Kidney capillary endothelial cell (primary cell): ENCODE results near the gene HUWE1.
A peak's percentile ranks its signal among the peaks of the same experiment; 100 is the strongest.

ENCODE experiments used
- DNase-seq: peaks from one replicate; pipeline ENCODE4 v3.0.0-alpha.2; 2018; ENCODE audit warnings: low spot score

The HUWE1 gene

GRCh38 chrX:53621418-53621986 lies 65.0 kb downstream of the HUWE1 start:
- no peak for DNase-seq

- DNase-seq: no peak
Observed at GRCh38 chrX:53616946-53617345, 69.6 kb downstream of the HUWE1 start.

- peak; percentile 22 for DNase-seq
Observed at GRCh38 chrX:53606456-53606855, 80.1 kb downstream of the HUWE1 start.

- DNase-seq: no peak
Observed at GRCh38 chrX:53605004-53605403, 81.5 kb downstream of the HUWE1 start.

- peak; percentile 43 for DNase-seq
Observed at GRCh38 chrX:53599781-53600396, 86.6 kb downstream of the HUWE1 start.

GRCh38 chrX:53598169-53598568 lies 88.3 kb downstream of the HUWE1 start:
- DNase-seq: no peak

GRCh38 chrX:53595266-53595810 lies 91.2 kb downstream of the HUWE1 start:
- no peak for DNase-seq

- DNase-seq: no peak
Observed at GRCh38 chrX:53594354-53594753, 92.2 kb downstream of the HUWE1 start.

- no peak for DNase-seq
Observed at GRCh38 chrX:53587795-53588420, 98.6 kb downstream of the HUWE1 start.

GRCh38 chrX:53584891-53585290 lies 101.6 kb downstream of the HUWE1 start:
- DNase-seq: no peak

GRCh38 chrX:53583571-53583970 lies 102.9 kb downstream of the HUWE1 start:
- no peak for DNase-seq

GRCh38 chrX:53580742-53581504 lies 105.6 kb downstream of the HUWE1 start:
- DNase-seq: no peak

- DNase-seq: no peak
Observed at GRCh38 chrX:53571494-53571893, 115.0 kb downstream of the HUWE1 start.

- DNase-seq: no peak
Observed at GRCh38 chrX:53563324-53563723, 123.2 kb downstream of the HUWE1 start.

GRCh38 chrX:53561912-53562311 lies 124.6 kb downstream of the HUWE1 start:
- no peak for DNase-seq

- DNase-seq: no peak
Observed at GRCh38 chrX:53558646-53559045, 127.9 kb downstream of the HUWE1 start.

GRCh38 chrX:53556868-53557267 lies 129.7 kb downstream of the HUWE1 start:
- DNase-seq: no peak

GRCh38 chrX:53550756-53551463 lies 135.6 kb downstream of the HUWE1 start:
- DNase-seq: no peak

GRCh38 chrX:53547668-53548067 lies 138.9 kb downstream of the HUWE1 start:
- no peak for DNase-seq

- DNase-seq: no peak
Observed at GRCh38 chrX:53544936-53545335, 141.6 kb downstream of the HUWE1 start.

GRCh38 chrX:53538781-53539180 lies 147.7 kb downstream of the HUWE1 start:
- no peak for DNase-seq
